ENCODE measurements around the gene NFYA. TPM values are rescaled to one million over a fixed set of nuclear protein-coding genes. Genes with fewer than 3 reads are reported as not detected.

The NFYA gene
- total and polyA plus RNA-seq, 4 donors, result 5.9 to 38.0 (median 16.7) TPM

DNA sequence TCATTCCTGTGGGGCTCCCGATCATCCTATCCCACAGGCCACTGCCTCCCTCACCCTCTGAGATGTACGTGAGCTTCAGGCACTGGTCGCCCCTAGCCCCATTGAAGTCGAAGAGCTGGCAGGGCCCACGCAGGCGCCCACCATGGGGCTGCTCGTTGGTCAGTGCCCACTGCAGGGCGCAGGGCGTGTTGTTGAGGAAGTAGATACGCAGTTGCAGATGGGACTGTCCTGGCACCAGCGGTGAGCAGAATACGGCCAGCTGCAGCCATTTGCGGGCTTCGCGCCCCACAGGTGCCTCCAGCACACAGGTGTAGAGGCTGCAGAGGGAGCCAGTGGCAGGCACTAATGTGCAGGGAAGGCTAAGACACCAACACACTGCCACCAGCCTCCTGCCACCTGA lies 39.9 kb upstream of the NFYA start:
- WGBS, 2 donors, result 96 to 97% methylated on average over 15 of the region's 15 CpGs
- no peak overlapping the region for H3K9ac ChIP-seq (ENCODE audit: insufficient read depth in 1 of 2, low read length in 2 of 2)
- no peaks in the 10 kb centered on the region for H3K27me3 ChIP-seq (ENCODE audit: control insufficient read depth in 3 of 3, insufficient read depth in 3 of 3, low read length in 2 of 3)
- no peak overlapping the region for H3K27ac ChIP-seq (ENCODE audit: low read depth in 1 of 2, low read length in 1 of 2)
- H3K4me3 ChIP-seq, result no peak overlapping the region
- TF ChIP-seq, protein P1, sequence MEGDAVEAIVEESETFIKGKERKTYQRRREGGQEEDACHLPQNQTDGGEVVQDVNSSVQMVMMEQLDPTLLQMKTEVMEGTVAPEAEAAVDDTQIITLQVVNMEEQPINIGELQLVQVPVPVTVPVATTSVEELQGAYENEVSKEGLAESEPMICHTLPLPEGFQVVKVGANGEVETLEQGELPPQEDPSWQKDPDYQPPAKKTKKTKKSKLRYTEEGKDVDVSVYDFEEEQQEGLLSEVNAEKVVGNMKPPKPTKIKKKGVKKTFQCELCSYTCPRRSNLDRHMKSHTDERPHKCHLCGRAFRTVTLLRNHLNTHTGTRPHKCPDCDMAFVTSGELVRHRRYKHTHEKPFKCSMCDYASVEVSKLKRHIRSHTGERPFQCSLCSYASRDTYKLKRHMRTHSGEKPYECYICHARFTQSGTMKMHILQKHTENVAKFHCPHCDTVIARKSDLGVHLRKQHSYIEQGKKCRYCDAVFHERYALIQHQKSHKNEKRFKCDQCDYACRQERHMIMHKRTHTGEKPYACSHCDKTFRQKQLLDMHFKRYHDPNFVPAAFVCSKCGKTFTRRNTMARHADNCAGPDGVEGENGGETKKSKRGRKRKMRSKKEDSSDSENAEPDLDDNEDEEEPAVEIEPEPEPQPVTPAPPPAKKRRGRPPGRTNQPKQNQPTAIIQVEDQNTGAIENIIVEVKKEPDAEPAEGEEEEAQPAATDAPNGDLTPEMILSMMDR (IDR thresholded peaks at IDR 0.05; ENCODE audit: control extremely low read depth, extremely low read depth), result no peak
- no peaks in the 10 kb centered on the region for H3K9me3 ChIP-seq (ENCODE audit: control insufficient read depth in 4 of 4, insufficient read depth in 3 of 4, low read length in 3 of 4)
- H3K4me1 ChIP-seq (ENCODE audit: control insufficient read depth in 5 of 5, insufficient read depth in 5 of 5, low read length in 5 of 5), result peaks cover 0 to 12% (median 4%) of the 10 kb centered on the region in 5 donors
- ATAC-seq (ENCODE audit: insufficient read depth, low FRiP score), result no peak
- no peak for DNase-seq
- no peaks in the 10 kb centered on the region for H3K36me3 ChIP-seq (ENCODE audit: control insufficient read depth in 4 of 4, insufficient read depth in 4 of 4, low read length in 4 of 4)

DNA sequence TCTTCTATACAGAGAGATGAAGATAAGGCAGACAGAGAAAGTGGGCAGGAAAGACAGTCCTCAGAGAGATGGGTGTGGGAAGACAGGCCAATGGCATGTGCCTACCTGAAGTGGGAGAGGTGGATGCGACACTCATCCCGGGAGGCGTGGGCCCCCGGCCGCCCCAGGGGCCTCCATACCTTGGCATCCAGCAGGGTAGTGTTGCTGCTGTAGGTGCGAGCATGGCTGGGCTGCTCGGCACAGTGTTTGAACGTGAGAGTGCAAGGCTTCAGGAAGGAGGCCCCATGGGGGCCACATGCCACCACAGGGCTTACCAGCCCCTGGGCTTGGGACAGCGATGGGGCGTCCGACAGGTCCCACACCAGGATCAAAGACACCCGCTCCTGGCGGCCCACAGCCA lies 39.0 kb upstream of the NFYA start:
- TF ChIP-seq, protein P1 (IDR thresholded peaks at IDR 0.05; ENCODE audit: control extremely low read depth, extremely low read depth), result no peak
- Histone ChIP-seq H3K9me3 (ENCODE audit: control insufficient read depth in 4 of 4, insufficient read depth in 3 of 4, low read length in 3 of 4) (no peaks in the 10 kb centered on the region), H3K4me3 (no peak overlapping the region), H3K36me3 (ENCODE audit: control insufficient read depth in 4 of 4, insufficient read depth in 4 of 4, low read length in 4 of 4) (no peaks in the 10 kb centered on the region), H3K27me3 (ENCODE audit: control insufficient read depth in 3 of 3, insufficient read depth in 3 of 3, low read length in 2 of 3) (no peaks in the 10 kb centered on the region), H3K9ac (ENCODE audit: insufficient read depth in 1 of 2, low read length in 2 of 2) (no peak overlapping the region), H3K27ac (ENCODE audit: low read depth in 1 of 2, low read length in 1 of 2) (no peak overlapping the region), H3K4me1 (ENCODE audit: control insufficient read depth in 5 of 5, insufficient read depth in 5 of 5, low read length in 5 of 5) (peaks cover 0 to 4% (median under 1%) of the 10 kb centered on the region in 5 donors)
- DNase-seq (no peak), ATAC-seq (ENCODE audit: insufficient read depth, low FRiP score) (no peak)
- WGBS, 2 donors, result 93 to 95% methylated on average over 13 of the region's 13 CpGs

DNA sequence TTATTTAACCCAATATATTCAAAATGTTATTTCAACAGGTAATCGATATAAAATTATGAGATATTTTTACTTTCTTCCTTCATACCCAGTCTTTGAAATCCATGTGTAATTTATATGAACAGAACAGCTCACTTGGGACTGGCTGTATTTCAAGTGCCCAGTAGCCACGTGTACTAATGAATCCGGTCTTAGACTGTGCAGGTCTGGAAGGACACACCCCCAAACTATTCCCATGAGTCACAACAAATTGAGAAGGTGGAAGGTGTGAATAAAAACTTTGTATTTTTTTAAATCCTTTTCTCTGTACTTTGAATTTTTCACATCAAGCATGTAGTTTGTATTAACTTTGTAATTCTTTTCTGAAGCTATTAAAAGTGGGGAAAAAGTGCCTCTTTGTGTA lies 36.6 kb upstream of the NFYA start:
- DNase-seq, result no peak
- Histone ChIP-seq H3K4me1 (ENCODE audit: control insufficient read depth in 5 of 5, insufficient read depth in 5 of 5, low read length in 5 of 5) (peaks cover 0 to 7% (median 0%) of the 10 kb centered on the region in 5 donors), H3K4me3 (no peak overlapping the region), H3K36me3 (ENCODE audit: control insufficient read depth in 4 of 4, insufficient read depth in 4 of 4, low read length in 4 of 4) (no peaks in the 10 kb centered on the region), H3K9ac (ENCODE audit: insufficient read depth in 1 of 2, low read length in 2 of 2) (no peak overlapping the region), H3K9me3 (ENCODE audit: control insufficient read depth in 4 of 4, insufficient read depth in 3 of 4, low read length in 3 of 4) (no peaks in the 10 kb centered on the region), H3K27me3 (ENCODE audit: control insufficient read depth in 3 of 3, insufficient read depth in 3 of 3, low read length in 2 of 3) (no peaks in the 10 kb centered on the region), H3K27ac (ENCODE audit: low read depth in 1 of 2, low read length in 1 of 2) (no peak overlapping the region)
- TF ChIP-seq, protein P1 (IDR thresholded peaks at IDR 0.05; ENCODE audit: control extremely low read depth, extremely low read depth), result no peak
- ATAC-seq (ENCODE audit: insufficient read depth, low FRiP score), result no peak
- 65 to 85% methylated on average over 3 of the region's 3 CpGs for WGBS, 2 donors

DNA sequence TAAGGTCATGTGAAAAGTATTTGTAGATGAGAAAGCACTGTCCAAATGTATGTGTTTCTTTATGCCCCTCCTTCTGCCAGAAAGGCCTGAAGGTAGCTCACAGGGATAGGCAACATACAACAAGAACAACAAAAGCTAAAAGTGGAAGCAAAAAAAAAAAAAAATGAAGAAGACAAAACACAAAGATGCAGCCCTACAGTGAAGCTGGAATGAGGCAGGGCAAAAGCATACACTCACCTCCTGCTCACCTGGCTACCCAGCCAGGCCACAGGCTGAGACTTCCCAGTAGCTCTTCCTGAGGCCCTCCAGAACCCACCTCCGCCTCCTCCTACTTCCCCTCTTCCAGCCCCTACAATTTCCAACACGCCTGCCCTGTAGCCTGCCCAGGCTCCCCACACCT lies 36.2 kb upstream of the NFYA start:
- no peak overlapping the region for H3K9ac ChIP-seq (ENCODE audit: insufficient read depth in 1 of 2, low read length in 2 of 2)
- ATAC-seq (ENCODE audit: insufficient read depth, low FRiP score), result no peak

More for the DNA sequence above, 36.2 kb upstream of the NFYA start:
- H3K4me1 ChIP-seq (ENCODE audit: control insufficient read depth in 5 of 5, insufficient read depth in 5 of 5, low read length in 5 of 5), result peaks cover 0 to 7% (median 0%) of the 10 kb centered on the region in 5 donors
- no peaks in the 10 kb centered on the region for H3K9me3 ChIP-seq (ENCODE audit: control insufficient read depth in 4 of 4, insufficient read depth in 3 of 4, low read length in 3 of 4)
- no peaks in the 10 kb centered on the region for H3K27me3 ChIP-seq (ENCODE audit: control insufficient read depth in 3 of 3, insufficient read depth in 3 of 3, low read length in 2 of 3)
- TF ChIP-seq, protein P1 (IDR thresholded peaks at IDR 0.05; ENCODE audit: control extremely low read depth, extremely low read depth), result no peak
- 61 to 90% methylated on average over 2 of the region's 2 CpGs for WGBS, 2 donors
- H3K27ac ChIP-seq (ENCODE audit: low read depth in 1 of 2, low read length in 1 of 2), result no peak overlapping the region
- no peak overlapping the region for H3K4me3 ChIP-seq
- H3K36me3 ChIP-seq (ENCODE audit: control insufficient read depth in 4 of 4, insufficient read depth in 4 of 4, low read length in 4 of 4), result no peaks in the 10 kb centered on the region
- no peak for DNase-seq

Measured in lung (tissue), 12 donors.